Lower lobe of right lung (tissue), 2 donors: Measurements from ENCODE around the gene HPCAL4. TPM values are rescaled to one million over a fixed set of nuclear protein-coding genes. Genes with fewer than 3 reads are reported as not detected.
A peak's percentile ranks its signal among the peaks of the same experiment; 100 is the strongest.

Source experiments
- ATAC-seq, 2 donors: fragments of 200-7000 bp; cut with Tn5 transposase; one replicate each; pipeline ENCODE4 v1.9.1; 2020 to 2022; ENCODE audit warnings: mild to moderate bottlenecking in 2 of 2, moderate library complexity in 2 of 2
- DNase-seq: peaks from one replicate; pipeline ENCODE4 v3.0.0-alpha.2; 2020
- H3K27ac ChIP-seq: fragments of 200-600 bp; one replicate; pipeline ENCODE4 v1.8.0; 2022
- H3K27me3 ChIP-seq: fragments of 200-600 bp; one replicate; pipeline ENCODE4 v1.8.0; 2022; ENCODE audit warnings: low read depth
- H3K36me3 ChIP-seq: fragments of 200-600 bp; one replicate; pipeline ENCODE4 v1.8.0; 2022; ENCODE audit warnings: mild to moderate bottlenecking
- H3K4me1 ChIP-seq: fragments of 200-600 bp; one replicate; pipeline ENCODE4 v1.8.0; 2022
- H3K4me3 ChIP-seq: fragments of 200-600 bp; one replicate; pipeline ENCODE4 v1.8.0; 2022; ENCODE audit warnings: mild to moderate bottlenecking
- H3K9me3 ChIP-seq: fragments of 200-600 bp; one replicate; pipeline ENCODE4 v1.8.0; 2022
- intact Hi-C: fragments of 100-400 bp; cut with DNase I; formaldehyde crosslinking; loops from one replicate; pipeline ENCODE4 v1.11.0; 2022
- total RNA-seq: library from RNA; stranded (reverse); fragmentation: NEBNext Ultra II Directional; extraction: Animal tissue kit (Norgen Biotek cat#: 25700); gene quantifications from one replicate; pipeline ENCODE4 v1.2.1, GENCODE V29; 2021
- TF ChIP-seq, protein P1 (sequence below): fragments of 200-600 bp; IDR thresholded peaks from one replicate; pipeline ENCODE4 v1.8.0; 2022; ENCODE audit warnings: antibody characterized with exemption, mild to moderate bottlenecking
- donor health status: DM: no; HTN: yes; CAD: no; lungs with severe emphysema.

The HPCAL4 gene
- total RNA-seq, 1 donor from 2014 or later, result 0.41 TPM

- H3K27ac ChIP-seq, result no peak overlapping the region
- intact Hi-C loops, result no loop called here
Observed at GRCh38 chr1:39701049-39701439, 9.8 kb upstream of the HPCAL4 start.

DNA sequence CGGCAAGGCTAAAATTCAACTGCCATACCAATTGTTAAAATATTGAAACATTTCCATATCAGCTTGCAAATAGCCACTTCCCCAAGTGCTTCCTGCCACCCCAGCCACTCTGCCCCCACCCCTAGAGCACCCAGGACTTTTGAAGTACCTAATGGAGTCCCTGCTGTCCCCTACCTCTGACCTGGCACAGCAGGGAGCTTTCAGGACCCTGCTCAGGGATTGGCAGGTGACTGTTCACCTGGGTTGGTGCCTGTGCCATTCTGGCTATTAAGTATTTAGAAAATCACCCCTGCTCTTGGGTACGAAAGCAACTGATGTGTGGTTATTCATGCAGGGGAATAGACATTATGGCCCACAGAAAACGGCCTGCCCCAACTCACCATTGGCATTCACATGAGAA, 9.1 kb upstream of the HPCAL4 start:
- Histone ChIP-seq H3K36me3 (no peaks in the 10 kb centered on the region), H3K4me1 (peaks cover 6% of the 10 kb centered on the region), H3K9me3 (no peaks in the 10 kb centered on the region), H3K27ac (no peak overlapping the region), H3K4me3 (no peak overlapping the region), H3K27me3 (no peaks in the 10 kb centered on the region)
- no peak for DNase-seq
- intact Hi-C loops, result no loop called here
- TF ChIP-seq, protein P1, sequence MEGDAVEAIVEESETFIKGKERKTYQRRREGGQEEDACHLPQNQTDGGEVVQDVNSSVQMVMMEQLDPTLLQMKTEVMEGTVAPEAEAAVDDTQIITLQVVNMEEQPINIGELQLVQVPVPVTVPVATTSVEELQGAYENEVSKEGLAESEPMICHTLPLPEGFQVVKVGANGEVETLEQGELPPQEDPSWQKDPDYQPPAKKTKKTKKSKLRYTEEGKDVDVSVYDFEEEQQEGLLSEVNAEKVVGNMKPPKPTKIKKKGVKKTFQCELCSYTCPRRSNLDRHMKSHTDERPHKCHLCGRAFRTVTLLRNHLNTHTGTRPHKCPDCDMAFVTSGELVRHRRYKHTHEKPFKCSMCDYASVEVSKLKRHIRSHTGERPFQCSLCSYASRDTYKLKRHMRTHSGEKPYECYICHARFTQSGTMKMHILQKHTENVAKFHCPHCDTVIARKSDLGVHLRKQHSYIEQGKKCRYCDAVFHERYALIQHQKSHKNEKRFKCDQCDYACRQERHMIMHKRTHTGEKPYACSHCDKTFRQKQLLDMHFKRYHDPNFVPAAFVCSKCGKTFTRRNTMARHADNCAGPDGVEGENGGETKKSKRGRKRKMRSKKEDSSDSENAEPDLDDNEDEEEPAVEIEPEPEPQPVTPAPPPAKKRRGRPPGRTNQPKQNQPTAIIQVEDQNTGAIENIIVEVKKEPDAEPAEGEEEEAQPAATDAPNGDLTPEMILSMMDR, result no peak
- ATAC-seq, result no peak

More at GRCh38 chr1:39701049-39701439, 9.8 kb upstream of the HPCAL4 start:
- H3K27me3 ChIP-seq, result no peaks in the 10 kb centered on the region
- TF ChIP-seq, protein P1, result no peak
- H3K4me3 ChIP-seq, result peak overlapping the region; percentile 8
- DNase-seq (no peak), ATAC-seq (peak; percentile 74 to 75)
- no peaks in the 10 kb centered on the region for H3K36me3 ChIP-seq
- peaks cover 6% of the 10 kb centered on the region for H3K4me1 ChIP-seq
- H3K9me3 ChIP-seq, result no peaks in the 10 kb centered on the region

DNA sequence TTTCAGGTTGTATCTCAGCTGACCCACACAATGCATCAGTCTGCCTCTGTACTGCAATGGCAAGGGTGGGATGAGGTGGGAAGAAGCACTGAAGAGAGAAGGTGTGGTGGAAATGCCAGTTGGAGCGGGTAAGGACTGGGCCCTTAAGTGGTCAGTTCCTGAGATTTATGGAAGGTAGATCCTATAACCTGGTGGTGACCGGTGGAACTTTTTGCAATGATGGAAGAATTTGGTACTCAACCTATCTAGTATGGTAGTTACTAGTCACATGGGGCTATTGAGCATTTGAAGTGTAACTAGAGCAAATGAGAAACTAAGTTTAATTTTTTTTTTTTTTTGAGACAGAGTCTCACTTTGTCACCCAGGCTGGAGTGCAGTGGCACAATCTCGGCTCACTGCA, 8.2 kb upstream of the HPCAL4 start:
- TF ChIP-seq, protein P1, result no peak
- ATAC-seq (no peak), DNase-seq (no peak)
- intact Hi-C loops, result no loop called here
- no peak overlapping the region for H3K4me3 ChIP-seq
- H3K27me3 ChIP-seq, result no peaks in the 10 kb centered on the region
- peaks cover 6% of the 10 kb centered on the region for H3K4me1 ChIP-seq
- no peaks in the 10 kb centered on the region for H3K36me3 ChIP-seq
- no peaks in the 10 kb centered on the region for H3K9me3 ChIP-seq
- no peak overlapping the region for H3K27ac ChIP-seq

DNA sequence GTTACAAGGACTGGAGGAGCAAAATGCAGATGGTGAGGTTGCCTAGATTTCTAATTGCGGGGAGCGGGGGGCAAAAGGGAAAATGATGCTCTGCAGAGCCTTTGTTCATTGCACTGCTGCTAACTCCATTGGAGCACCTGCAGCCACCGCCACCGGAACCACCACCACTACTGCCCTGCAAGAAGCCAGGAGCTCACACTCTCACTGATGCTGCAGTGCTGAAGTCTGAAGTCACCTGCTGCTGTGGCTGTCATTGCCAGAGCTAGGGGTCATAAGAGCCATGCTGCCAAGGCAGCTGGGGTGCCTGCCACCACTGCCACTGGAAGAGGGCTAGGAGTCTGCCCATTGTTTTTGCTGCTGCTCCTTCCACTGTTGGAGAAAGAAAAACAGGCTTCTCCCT, 7.3 kb upstream of the HPCAL4 start:
- H3K36me3 ChIP-seq, result no peaks in the 10 kb centered on the region
- DNase-seq (no peak), ATAC-seq (no peak)
- intact Hi-C loops, result no loop called here
- H3K4me3 ChIP-seq, result no peak overlapping the region
- no peaks in the 10 kb centered on the region for H3K27me3 ChIP-seq
- TF ChIP-seq, protein P1, result no peak
- peaks cover 6% of the 10 kb centered on the region for H3K4me1 ChIP-seq
- H3K27ac ChIP-seq, result no peak overlapping the region
- H3K9me3 ChIP-seq, result no peaks in the 10 kb centered on the region

- DNase-seq (no peak), ATAC-seq (no peak)
- Histone ChIP-seq H3K27ac (no peak overlapping the region), H3K4me1 (peaks cover 14% of the 10 kb centered on the region), H3K4me3 (no peak overlapping the region), H3K27me3 (peaks cover 16% of the 10 kb centered on the region), H3K9me3 (no peaks in the 10 kb centered on the region), H3K36me3 (no peaks in the 10 kb centered on the region)
- TF ChIP-seq, protein P1, result no peak
- intact Hi-C loops, result no loop called here
Observed at GRCh38 chr1:39696448-39696847, 5.2 kb upstream of the HPCAL4 start.

GRCh38 chr1:39695016-39695415, 3.8 kb upstream of the HPCAL4 start:
- Histone ChIP-seq H3K27ac (no peak overlapping the region), H3K27me3 (peaks cover 26% of the 10 kb centered on the region), H3K4me1 (peaks cover 22% of the 10 kb centered on the region), H3K4me3 (no peak overlapping the region), H3K36me3 (no peaks in the 10 kb centered on the region), H3K9me3 (no peaks in the 10 kb centered on the region)
- TF ChIP-seq, protein P1, result no peak
- DNase-seq (no peak), ATAC-seq (no peak)
- intact Hi-C loops, result no loop called here
